Cerebellar nuclear complex (tissue), 1 donor: ENCODE measurements around the gene AKR1C4.
"Not testable (repeated sequence)": the region's sequence is repeated elsewhere in the genome, so short reads cannot be mapped to it uniquely, and the experiment has no call there.

ENCODE experiments used
- DNase-seq, 2 experiments: peaks; one replicate each; lab custom pipeline; 2025; lab: John Stamatoyannopoulos, UW

The AKR1C4 gene

DNA sequence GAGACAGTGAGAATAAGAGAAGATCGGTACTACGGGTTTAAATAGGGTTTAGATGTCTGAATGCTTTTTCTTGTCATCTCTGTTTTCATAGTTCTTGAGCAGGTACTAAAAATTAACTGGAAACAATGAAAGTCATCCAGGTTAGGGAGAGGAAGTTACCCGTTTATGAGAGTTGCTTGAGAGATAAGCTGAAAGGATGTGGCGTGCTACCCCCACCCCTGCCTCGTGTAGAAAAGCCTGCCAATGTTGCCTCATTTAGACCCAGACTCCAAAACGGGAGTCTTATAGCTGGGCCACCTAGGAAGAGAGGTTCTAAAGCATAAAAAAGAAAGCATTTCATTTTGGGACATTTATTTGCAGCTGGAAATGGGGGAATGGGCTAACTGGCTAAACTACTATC lies 10.2 kb downstream of the AKR1C4 start:
- DNase-seq: no peak

DNA sequence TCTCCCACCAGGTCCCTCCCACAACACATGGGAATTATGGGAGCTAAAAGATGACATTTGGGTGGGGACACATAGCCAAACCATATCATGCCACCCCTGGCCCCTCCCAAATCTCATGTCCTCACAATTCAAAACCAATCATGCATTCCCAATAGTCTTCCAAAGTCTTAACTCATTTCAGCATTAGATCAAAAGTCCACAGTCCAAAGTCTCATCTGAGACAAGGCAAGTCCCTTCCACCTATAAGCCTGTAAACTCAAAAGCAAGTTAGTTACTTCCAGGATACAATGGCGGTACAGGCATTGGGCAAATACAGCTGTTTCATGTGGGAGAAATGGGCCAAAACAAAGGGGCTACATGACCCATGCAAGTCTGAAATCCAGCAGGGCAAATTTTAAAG lies 13.1 kb downstream of the AKR1C4 start:
- DNase-seq: not testable (repeated sequence)

GRCh38 chr10:5210261-5210660 lies 13.6 kb downstream of the AKR1C4 start:
- DNase-seq: not testable (repeated sequence)

GRCh38 chr10:5211696-5212536 lies 15.3 kb downstream of the AKR1C4 start:
- DNase-seq: no peak

DNA sequence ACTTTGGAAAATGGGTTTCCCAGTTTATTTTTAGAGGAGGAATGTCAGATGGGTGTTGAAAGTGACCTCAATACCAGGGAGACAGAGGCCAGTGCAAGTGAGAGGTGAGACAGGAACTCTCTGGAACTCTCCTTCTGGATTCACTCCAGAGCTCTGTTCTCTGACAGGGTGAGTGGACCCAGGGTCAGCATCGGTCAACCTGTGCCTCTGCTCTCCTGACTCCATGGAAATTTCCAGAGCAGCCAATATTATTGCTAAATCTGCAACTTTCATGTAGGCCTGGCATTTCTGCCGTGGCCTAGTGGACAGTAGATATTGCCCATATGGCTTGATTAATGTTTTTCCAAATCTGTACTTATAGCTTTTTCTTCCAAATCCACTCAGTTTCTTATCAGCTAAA lies 20.2 kb downstream of the AKR1C4 start:
- DNase-seq: no peak

GRCh38 chr10:5219262-5219661 lies 22.6 kb downstream of the AKR1C4 start:
- DNase-seq: no peak

DNA sequence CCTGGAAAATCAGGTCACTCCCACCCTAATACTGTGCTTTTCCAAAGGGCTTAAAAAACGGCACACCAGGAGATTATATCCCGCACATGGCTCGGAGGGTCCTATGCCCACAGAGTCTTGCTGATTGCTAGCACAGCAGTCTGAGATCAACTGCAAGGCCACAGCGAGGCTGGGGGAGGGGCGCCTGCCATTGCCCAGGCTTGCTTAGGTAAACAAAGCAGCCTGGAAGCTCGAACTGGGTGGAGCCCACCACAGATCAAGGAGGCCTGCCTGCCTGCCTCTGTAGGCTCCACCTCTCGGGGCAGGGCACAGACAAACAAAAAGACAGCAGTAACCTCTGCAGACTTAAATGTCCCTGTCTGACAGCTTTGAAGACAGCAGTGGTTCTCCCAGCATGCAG lies 26.3 kb downstream of the AKR1C4 start:
- not testable (repeated sequence) for DNase-seq

DNA sequence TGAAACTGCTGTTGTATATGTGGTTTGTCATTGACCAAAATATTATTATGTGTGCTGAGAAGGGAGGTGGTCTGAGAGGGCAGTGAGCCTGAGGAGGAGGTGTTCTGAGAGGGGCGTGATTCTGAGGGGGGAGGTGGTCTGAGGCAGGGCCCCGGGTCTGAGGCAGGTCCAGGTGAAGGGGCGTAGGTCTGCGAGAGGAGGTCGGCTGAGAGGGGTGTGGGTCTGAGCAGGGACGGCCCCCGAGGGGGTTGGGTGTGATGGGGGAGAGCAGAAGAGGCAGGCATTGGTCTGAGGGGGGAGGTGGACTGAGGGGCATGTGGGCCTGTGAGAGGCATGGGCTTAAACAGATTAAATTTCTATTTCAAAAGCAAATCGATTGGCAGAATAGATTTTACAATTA lies 32.4 kb downstream of the AKR1C4 start:
- no peak for DNase-seq

GRCh38 chr10:5233324-5233723 lies 36.7 kb downstream of the AKR1C4 start:
- no peak for DNase-seq

GRCh38 chr10:5234106-5234860 lies 37.6 kb downstream of the AKR1C4 start:
- DNase-seq: no peak

GRCh38 chr10:5237541-5237940 lies 40.9 kb downstream of the AKR1C4 start:
- DNase-seq: not testable (repeated sequence)

DNA sequence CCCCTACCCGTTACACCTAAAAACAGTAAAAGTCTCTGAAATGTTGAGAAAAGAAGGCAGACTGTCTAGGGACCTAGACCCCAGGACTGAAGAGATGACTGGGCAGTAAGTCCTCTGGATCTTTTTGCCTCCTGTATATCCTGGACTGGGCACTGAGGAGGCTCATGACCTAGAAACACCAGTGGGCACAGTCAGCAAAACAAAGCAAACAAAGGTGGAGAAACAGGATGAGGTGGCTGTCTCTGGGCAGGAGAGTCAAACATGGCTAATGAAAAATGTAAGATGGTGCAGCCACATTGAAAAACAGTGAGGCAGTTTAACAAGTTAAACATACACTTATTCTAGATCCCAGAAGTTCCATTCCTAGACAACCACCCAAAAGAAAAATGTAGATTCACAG lies 45.9 kb downstream of the AKR1C4 start:
- no peak for DNase-seq

GRCh38 chr10:5243521-5243987 lies 46.9 kb downstream of the AKR1C4 start:
- DNase-seq: no peak

DNA sequence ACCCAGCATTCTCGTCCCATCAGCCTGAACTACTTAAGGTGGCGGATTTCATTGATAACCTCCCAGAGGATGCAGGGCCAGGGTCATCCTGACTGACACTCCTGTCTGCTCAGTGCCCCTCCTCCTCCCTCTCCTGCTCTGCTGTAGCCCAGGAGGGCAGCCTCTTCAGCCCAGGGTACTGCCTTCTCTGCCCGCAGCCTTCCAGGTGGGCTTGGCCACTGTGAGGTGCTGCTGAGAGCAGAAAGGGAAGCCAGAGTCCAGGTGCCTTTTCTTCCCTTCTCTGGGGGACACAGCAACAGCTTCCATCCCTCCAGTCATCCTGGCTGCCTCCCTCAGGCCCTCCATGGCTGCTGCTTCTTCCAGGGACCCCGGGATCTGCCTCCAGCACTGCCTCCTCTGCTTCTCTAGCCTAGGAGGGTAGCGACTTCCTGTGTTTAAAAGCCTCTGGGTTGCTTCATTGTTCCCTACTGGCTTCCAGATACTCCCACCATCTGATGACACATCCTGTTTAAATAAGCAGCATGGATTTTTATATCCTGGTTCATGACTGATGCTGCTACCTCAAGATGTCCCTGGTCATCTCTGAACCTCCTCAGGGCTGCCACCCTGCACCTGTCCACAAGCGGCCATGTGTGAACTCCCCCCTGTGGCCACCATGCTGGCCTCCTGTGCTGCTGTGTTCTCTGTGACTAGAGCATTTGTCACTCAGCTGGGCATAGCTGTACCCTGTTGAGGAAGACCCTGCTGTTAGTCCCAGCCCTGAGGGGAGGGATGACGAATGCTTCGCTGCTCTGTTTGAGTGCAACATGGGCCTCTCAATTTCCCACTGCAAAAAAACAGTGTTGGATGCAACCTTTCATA lies 55.8 kb downstream of the AKR1C4 start:
- DNase-seq: no peak

DNA sequence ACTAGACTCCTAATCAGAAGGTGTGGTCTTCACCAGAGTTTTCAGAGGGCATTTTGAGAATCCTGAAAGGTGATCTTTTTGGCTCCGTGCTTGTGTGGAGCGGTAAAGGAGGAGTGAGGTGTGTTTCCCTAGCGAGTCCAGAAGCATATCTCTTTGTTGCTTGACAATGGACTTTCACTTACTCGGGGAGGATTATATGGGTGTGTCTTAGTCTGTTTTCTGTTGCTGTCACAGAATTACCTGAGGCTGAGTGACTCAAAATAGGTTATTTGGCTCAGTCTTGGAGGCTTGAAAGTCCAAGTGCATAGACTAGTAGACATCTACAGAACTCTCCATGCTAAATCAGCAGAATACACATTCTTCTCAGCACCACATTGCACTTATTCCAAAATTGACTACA lies 57.9 kb downstream of the AKR1C4 start:
- no peak for DNase-seq

- DNase-seq: not testable (repeated sequence)
Observed at GRCh38 chr10:5257768-5258167, 61.1 kb downstream of the AKR1C4 start.

DNA sequence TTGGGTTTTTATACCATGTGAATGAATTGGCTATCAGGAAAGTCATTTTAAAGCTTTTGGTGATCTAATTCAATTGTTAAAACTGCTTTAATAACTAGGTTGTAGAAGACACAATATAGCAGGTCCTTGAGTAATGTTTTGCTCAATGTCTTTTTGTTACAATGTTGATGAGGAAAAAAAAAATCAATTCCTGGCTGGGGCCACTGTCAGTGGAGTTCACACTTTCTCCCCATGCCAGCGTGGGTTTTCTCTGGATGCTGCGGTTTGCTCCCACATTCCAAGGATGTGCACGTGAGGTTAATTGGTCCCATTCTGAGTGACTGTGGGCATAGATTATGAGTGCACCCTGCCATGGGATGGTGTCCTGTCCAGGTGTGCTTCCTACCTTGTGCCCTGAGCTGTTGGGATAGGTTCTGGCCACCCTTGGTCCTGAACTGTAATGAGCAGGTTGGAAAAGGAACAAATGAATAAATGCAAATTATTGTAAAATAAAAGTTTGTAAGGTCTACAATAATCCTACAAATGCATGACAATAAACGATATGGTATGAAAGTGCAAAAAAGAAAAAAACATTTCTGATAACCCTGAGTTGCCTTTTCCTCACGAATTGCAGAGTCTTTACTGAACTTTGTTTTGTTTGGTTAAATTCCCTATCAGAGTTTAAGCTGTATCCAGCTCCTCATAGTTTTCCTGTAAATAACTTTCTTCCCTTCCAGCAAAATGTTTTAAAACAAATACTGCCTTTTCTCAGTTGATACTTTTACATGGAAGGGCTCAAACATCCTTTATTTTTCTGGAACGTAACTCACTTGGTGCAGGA lies 62.7 kb downstream of the AKR1C4 start:
- DNase-seq: no peak

GRCh38 chr10:5259952-5260578 lies 63.4 kb downstream of the AKR1C4 start:
- DNase-seq: no peak

DNA sequence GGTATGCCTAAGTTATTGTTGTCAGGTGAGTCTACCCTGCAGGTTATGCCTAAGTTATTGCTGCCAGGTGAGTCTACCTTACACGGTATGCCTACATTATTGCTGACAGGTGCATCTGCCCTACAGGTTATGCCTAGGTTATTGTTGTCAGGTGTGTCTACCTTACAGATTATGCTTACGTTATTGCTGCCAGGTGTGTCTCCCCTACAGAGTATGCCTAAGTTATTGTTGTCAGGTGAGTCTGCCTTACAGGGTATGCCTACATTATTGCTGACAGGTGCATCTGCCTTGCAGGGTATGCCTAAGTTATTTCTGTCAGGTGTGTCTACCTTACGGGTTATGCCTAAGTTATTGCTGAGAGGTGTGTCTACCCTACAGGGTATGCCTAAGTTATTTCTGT lies 64.2 kb downstream of the AKR1C4 start:
- no peak for DNase-seq

DNA sequence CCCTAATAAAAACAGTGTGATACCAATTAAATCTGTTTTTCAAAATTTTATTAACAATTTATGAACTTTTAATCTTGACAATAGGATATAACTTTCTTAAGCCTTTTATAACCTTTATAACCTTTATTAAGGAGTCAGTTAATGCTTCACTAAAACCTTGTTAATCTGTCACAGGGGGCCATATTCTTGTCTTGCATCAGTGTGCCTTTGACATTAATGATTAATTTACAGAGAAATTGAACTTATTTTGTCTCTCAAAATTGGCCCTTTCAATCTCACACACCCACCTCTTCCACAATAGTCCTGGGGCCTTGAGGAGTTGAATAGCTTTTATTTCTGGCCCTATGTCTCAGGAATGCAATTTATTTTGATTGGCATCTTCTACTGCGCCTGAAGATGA lies 68.5 kb downstream of the AKR1C4 start:
- DNase-seq: no peak

DNA sequence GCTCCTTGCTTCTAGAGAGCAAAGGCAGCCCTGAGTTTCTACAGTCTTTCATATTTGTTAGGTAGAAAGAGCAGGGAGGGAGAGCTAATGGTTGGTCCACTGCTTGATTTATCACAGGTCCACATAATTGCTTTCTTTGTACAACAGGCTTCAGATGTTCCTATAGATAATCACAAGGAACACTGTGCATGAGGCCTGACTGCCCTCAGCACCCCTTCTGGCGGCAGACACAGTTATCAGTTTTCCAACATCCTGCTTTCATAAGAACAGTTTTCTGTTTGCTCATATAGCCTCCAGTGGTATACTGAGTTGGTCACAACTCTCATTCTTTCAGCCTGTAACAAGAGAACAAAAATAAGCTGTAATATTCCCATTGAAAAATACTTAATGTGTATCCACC lies 69.7 kb downstream of the AKR1C4 start:
- DNase-seq: no peak
